HT1080 (cell line): ENCODE data around the gene TSHR. TPM values are rescaled to one million over a fixed set of nuclear protein-coding genes. Genes with fewer than 3 reads are reported as not detected.

Experiments
- DNase-seq: peaks from one replicate; pipeline ENCODE4 v3.0.0-alpha.2; 2015; ENCODE audit warnings: low read depth
- total RNA-seq: library from RNA; depleted of rRNA; stranded (reverse); fragments of >200 nt; shearing (Covaris generic); gene quantifications from 2 replicates; pipeline ENCODE4 v1.2.3, GENCODE V29; 2014

Gene TSHR
- total RNA-seq, 1 experiment from 2014 or later, result not detected

- no peak for DNase-seq
Measured at GRCh38 chr14:81132468-81132867, 177.0 kb downstream of the TSHR start.

- no peak for DNase-seq
Measured at GRCh38 chr14:81133400-81133799, 178.0 kb downstream of the TSHR start.

GRCh38 chr14:81137316-81137715 lies 181.9 kb downstream of the TSHR start:
- peak; percentile 94 for DNase-seq

GRCh38 chr14:81138429-81138828 lies 183.0 kb downstream of the TSHR start:
- no peak for DNase-seq

GRCh38 chr14:81141426-81141825 lies 186.0 kb downstream of the TSHR start:
- no peak for DNase-seq

- no peak for DNase-seq
Measured at GRCh38 chr14:81143793-81144192, 188.4 kb downstream of the TSHR start.

- DNase-seq, result no peak
Measured at GRCh38 chr14:81144824-81145603, 189.6 kb downstream of the TSHR start.

- DNase-seq, result no peak
Measured at GRCh38 chr14:81147140-81147897, 191.9 kb downstream of the TSHR start.

GRCh38 chr14:81148635-81149034 lies 193.2 kb downstream of the TSHR start:
- no peak for DNase-seq

GRCh38 chr14:81153187-81153586 lies 197.8 kb downstream of the TSHR start:
- DNase-seq, result no peak

GRCh38 chr14:81157431-81157830 lies 202.0 kb downstream of the TSHR start:
- DNase-seq, result peak; percentile 70

- no peak for DNase-seq
Measured at GRCh38 chr14:81161088-81161487, 205.7 kb downstream of the TSHR start.

- DNase-seq, result no peak
Measured at GRCh38 chr14:81161749-81162148, 206.3 kb downstream of the TSHR start.

GRCh38 chr14:81162941-81163340 lies 207.5 kb downstream of the TSHR start:
- DNase-seq, result peak; percentile 71

GRCh38 chr14:81164167-81164774 lies 208.8 kb downstream of the TSHR start:
- peak; percentile 91 for DNase-seq

GRCh38 chr14:81165188-81165587 lies 209.8 kb downstream of the TSHR start:
- no peak for DNase-seq

- DNase-seq, result no peak
Measured at GRCh38 chr14:81166121-81166520, 210.7 kb downstream of the TSHR start.

- no peak for DNase-seq
Measured at GRCh38 chr14:81169267-81169666, 213.8 kb downstream of the TSHR start.

GRCh38 chr14:81169711-81170103 lies 214.3 kb downstream of the TSHR start:
- no peak for DNase-seq

GRCh38 chr14:81170104-81170828 lies 214.8 kb downstream of the TSHR start:
- DNase-seq, result peak; percentile 85

- peak; percentile 7 for DNase-seq
Measured at GRCh38 chr14:81170829-81171195, 215.4 kb downstream of the TSHR start.

- DNase-seq, result peak; percentile 11
Measured at GRCh38 chr14:81172353-81172752, 216.9 kb downstream of the TSHR start.
